22Rv1 (cell line): Measurements from ENCODE around the gene CFAP157.

Experiments
- H3K27ac ChIP-seq: fragments of 450-650 bp; 2 replicates; pipeline ENCODE4 v1.5.1; 2017
- CTCF ChIP-seq: fragments of 450-650 bp; IDR thresholded peaks from 2 replicates; pipeline ENCODE4 v1.5.1; 2017; ENCODE audit warnings: mild to moderate bottlenecking
- ZFX ChIP-seq: fragments of 450-650 bp; IDR thresholded peaks from 2 replicates; pipeline ENCODE4 v1.6.1; 2017; ENCODE audit warnings: antibody characterized with exemption, borderline replicate concordance

CFAP157 gene

GRCh38 chr9:127763918-127764384 lies 57.2 kb downstream of the CFAP157 start:
- H3K27ac ChIP-seq, result no peak overlapping the region
- TF ChIP-seq CTCF (peak; percentile 52), ZFX (no peak)

GRCh38 chr9:127765418-127765817 lies 58.6 kb downstream of the CFAP157 start:
- no peak overlapping the region for H3K27ac ChIP-seq
- TF ChIP-seq CTCF, result no peak
- TF ChIP-seq ZFX, result no peak
